ENCODE results near the gene PC.
"Not testable (repeated sequence)": the region's sequence is repeated elsewhere in the genome, so short reads cannot be mapped to it uniquely, and the experiment has no call there.

The PC gene, protein sequence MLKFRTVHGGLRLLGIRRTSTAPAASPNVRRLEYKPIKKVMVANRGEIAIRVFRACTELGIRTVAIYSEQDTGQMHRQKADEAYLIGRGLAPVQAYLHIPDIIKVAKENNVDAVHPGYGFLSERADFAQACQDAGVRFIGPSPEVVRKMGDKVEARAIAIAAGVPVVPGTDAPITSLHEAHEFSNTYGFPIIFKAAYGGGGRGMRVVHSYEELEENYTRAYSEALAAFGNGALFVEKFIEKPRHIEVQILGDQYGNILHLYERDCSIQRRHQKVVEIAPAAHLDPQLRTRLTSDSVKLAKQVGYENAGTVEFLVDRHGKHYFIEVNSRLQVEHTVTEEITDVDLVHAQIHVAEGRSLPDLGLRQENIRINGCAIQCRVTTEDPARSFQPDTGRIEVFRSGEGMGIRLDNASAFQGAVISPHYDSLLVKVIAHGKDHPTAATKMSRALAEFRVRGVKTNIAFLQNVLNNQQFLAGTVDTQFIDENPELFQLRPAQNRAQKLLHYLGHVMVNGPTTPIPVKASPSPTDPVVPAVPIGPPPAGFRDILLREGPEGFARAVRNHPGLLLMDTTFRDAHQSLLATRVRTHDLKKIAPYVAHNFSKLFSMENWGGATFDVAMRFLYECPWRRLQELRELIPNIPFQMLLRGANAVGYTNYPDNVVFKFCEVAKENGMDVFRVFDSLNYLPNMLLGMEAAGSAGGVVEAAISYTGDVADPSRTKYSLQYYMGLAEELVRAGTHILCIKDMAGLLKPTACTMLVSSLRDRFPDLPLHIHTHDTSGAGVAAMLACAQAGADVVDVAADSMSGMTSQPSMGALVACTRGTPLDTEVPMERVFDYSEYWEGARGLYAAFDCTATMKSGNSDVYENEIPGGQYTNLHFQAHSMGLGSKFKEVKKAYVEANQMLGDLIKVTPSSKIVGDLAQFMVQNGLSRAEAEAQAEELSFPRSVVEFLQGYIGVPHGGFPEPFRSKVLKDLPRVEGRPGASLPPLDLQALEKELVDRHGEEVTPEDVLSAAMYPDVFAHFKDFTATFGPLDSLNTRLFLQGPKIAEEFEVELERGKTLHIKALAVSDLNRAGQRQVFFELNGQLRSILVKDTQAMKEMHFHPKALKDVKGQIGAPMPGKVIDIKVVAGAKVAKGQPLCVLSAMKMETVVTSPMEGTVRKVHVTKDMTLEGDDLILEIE

DNA sequence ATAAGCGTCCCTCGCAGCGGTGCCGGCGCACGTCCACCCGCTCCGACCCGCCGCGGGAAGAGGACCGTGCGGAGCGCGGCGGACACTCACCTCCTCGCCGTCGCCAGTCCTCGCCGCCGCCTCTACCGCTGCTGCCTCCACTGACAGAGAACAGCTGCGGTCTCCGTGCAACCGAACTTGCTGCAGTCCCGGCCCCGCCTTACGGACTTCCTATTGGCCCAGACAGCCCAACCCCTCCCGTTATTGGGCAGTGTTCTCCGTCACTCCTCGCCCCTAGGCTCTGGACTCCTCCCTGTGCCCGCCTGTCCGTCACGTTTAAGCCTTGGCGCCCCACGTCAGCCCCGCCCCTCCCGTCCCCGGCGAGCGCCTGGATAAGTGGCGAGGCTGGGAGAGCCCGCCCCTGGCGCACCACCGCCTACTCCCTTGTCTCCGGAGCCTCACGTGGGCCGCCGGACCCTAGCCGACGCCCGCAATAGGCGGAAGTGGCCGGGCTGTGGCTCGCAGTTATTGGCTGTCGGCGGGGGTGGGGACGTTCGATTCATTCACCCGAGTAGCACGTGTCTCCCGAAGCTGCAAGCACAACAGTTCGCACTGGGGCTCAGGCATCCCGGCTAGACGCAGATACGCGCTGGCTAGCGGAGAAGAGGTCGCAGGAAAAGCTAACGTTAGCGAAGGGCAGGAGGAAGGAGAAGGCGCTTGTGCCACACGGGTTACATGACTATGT, at the start of gene PC:
Gene PC (minus strand): TSS at position 152 of the 724 bp plus-strand sequence. CDS start 86,224 bp downstream, outside the sequence.
- DNase-seq: peak; percentile 95

DNA sequence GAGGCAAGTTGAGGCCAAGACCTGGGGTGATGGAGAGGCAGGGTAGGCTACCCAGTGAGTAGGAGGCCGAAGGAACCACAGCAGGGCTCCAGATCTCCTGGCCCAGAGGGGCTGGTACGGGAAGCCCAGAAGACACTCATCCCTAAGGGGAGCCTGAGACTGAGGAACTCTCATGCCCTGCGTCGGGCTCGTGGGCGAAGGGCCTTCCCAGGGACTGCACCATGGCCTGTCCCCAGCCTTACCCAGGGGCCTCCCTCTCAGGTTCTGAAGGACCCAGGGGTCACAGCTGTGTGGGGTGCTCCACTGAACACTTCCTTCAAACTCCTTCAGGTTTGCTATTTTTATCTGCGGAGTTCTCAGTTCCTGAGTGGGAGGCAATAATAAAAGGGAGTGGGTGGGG, 48.9 kb upstream of the PC start:
- DNase-seq: no peak

DNA sequence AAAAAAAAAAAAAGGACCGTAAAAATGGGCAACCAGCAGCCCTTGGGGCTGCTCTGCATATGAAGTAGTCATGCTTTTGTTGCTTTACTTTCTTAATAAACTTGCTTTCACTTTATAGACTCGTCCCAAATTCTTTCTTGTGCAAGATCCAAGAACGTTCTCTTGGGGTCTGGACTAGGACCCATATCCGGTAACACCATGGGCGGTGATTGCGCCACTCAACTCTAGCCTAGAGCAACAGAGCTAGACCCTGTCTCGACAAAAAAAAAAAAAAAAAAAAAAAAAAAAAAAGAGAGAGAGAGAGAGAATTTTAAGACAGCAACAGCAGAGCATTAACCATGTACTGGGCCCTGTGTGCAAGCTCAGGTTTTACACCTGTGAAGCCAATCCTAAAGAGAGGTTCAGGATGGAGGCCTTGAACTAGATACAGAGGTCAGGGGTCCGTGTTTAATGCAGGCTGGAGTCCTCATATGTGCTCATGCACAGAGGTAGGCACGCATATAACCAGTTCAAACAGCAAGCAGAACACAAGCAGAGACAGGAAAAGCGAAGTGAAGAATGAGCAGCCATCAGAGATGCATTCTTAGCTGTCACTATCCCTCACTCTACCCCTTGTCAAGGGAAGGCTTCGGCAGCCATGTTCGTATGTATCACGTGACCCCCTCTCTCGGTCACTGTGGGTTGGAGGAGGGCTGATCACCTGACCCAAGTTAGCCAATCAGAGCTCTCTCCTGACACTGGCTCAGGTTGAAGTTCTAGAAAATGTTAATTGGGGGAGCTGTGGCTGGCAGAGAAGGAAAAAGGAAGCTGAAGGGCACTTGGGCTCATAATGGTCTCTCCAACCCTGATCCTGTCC, 48.1 kb upstream of the PC start:
- DNase-seq: no peak

DNA sequence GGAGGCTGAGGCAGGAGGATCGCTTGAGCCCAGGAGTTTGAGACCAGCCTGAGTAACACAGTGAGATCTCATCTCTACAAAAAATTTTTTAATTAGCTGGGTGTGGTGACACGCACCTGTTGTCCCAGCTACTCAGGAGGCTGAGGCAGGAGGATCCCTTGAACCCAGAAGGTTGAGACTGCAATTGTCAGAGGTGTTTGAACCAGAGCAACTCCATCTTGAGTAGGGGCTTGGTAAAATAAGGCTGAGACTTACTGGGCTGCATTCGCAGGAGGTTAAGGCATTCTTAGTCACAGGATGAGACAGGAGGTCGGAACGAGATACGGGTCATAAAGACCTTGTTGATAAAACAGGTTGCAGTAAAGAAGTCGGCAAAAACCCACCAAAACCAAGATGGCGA, 47.0 kb upstream of the PC start:
- not testable (repeated sequence) for DNase-seq

DNA sequence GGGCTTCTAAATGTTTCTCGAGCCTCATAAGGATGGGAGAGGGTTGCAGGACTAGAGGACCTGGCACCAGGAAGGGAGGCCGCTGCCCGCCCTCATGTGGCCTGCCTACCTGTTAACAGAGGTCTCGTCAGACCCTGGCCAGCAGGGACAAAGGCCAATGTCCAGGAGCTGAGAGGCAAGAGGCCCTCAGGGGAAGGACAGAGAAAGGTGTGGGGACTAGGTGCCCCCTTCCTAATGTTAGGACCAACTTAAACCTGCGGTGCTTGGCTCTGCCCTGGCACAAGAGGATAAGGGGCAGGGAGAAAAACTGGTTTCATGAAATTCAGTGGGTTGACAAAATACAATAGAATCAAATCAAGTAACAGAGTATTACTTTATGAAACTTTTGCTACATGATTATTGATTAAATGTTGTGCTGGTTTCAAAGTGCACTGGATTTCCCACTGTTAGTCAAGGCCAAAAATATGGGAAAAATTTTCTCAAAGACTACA, 44.8 kb upstream of the PC start:
- DNase-seq: no peak

DNA sequence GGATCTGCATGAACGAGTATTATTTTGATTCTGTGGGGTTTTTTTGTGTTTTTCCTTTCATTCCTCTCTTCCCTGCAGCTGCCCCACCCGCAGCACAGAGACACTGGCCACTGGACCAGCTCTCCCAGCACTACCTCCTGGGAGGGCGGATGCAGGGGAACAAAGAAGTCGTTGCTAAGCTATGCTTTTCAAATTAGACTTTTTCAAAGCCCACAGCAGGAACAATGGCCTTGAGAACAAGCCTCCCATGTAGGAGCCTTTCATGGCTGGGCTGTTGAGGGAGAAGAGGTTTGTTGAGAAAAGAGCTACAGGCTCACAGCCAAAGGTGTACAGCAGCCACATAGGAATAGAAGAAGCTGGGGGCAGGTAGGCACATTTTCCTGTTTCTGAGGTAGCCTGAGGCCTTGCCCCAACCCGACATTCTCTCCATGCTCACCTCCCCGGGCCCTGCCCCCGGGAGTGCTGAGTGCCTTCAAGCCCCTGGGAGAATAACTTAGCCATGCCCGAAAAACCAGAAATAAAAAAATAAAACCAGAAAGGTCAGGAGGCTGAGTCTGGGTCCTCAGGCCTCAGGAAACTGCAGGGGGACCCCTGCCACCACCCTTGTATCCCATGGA, 44.2 kb upstream of the PC start:
- DNase-seq: no peak

DNA sequence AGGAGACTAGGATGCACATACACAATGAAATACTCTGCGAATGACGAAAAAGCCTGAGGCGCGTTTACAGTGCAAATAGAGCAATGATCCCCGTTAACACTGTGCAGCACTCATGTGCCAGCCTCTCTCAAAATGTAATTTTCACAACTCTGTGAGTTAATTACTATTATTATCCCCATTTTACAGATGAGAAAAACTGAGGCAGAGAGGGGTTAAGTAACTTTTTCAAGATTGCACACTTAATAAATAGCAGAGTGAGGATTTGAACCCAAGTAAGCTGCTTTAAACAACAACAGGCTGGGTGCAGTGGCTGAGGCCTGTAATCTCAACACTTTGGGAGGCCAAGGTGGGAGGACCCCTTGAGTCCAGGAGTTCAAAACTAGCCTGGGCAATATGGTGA, 43.1 kb upstream of the PC start:
- DNase-seq: no peak

DNA sequence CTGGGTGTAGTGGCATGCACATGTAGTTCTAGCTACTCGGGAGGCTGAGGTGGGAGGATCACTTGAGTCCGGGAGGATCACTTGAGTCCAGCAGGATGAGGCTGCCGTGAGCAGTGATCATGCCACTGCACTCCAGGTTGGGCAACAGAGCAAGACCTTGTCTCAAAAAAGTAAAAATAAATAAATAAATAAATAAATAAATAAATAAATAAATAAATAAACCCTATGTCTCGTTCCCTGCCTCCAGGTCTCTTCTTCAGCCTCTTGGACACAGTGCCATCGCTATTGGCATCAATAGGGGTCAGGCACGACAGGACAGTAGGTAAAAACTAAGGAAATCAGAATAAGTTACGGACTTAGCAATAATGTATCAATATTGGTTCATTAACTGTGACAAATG, 41.4 kb upstream of the PC start:
- DNase-seq: no peak

DNA sequence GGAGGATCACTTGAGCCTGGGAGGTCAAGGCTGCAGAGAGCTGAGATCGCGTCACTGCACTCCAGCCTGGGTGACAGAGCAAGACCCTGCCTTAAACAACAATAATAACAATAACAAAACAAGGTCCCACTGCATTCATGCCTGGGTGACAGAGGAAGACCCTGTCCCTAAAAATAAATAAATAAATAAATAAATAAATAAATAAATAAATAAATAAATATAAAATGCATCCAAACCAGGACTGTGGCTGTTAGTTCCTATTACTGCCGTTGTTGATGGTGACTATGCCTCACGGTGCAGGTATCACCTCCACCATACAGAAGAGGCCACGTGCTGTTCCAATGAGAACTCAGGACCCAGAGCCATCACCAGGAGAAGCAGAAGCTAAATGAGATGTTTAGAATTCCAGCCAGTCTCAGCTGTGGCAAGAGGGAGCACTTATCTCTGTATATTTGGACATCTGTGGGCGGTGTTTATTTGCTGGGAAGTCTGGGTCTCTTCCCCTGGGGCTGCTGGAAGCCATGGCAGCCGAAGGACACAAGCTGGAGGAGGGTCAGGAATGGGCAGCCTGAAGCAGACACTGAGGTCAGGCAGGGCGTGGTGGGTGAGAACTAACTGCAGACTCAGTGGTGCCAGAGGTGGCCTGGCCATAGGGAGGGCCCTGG, 38.6 kb upstream of the PC start:
- no peak for DNase-seq

DNA sequence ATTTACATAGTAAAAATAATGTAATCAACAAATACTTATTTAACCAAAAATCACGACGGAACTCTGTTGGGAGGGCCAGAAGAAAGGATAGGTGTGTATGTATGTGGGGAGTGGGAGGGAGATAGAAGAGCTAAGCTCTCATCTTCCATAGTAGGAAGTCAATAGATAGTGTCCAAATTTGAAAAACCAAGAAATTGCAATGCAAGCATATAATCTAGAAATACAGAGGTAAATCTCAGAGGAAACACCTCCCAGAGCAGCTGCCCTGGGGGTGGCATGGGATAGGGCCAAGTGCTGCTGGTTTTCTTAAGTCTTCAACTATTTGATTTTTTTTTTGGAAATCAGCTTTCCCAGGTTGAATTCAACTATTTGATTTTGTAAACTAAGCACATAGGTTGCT, 33.9 kb upstream of the PC start:
- no peak for DNase-seq

DNA sequence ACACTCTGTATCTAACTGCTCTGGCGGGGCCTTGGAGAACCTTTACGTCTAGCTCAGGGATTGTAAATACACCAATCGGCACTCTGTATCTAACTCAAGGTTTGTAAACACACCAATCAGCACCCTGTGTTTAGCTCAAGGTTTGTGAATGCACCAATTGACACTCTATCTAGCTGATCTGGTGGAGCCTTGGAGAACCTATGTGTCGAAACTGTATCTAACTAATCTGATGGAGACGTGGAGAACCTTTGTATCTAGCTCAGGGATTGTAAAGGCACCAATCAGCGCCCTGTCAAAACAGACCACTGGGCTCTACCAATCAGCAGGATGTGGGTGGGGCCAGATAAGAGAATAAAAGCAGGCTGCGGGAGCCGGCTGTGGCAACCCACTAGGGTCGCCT, 31.2 kb upstream of the PC start:
- not testable (repeated sequence) for DNase-seq

DNA sequence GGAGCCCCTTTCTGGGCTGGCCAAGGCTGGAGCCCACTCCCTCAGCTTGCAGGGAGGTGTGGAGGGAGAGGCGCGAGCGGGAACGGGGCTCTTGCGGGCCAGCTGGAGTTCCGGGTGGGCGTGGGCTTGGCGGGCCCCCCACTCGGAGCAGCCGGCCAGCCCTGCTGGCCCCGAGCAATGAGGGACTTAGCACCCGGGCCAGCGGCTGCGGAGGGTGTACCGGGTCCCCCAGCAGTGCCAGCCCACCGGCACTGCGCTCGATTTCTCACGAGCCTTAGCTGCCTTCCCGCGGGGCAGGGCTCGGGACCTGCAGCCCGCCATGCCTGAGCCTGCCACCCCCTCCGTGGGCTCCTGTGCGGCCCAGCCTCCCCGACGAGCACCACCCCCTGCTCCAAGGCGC, 30.6 kb upstream of the PC start:
- DNase-seq: not testable (repeated sequence)

DNA sequence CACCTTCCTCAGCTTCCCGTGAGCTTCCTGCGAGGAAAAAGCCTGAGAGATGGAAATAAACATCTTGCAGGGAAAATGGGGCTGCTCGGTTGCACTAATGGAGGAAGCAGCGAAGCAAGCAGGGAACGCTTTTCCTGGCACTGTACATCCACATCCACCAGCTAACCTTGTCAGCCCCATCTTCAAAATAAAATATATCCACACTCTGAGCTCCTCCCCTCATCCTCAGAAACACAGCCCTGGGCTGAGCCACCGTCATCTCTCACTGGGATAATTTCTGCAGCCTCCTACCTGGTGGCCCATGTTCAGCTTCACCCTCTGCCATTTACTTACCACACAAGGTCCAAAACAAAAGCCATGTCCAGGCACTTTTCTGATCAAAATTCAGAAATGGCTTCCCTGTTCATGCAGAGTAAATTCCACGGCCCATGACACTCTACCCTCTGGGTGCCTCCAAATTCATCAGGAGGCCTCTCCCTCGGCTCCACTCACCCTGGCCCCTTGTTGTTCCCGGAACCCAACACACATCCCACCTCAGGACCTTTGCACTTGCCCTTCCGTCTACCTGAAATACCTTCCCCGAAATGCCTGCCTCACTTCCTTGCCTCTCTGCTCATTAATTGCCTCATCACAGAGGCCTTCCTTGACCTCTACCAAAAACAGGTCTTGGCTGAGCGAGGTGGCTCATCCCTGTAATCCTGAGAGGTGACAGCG, 29.9 kb upstream of the PC start:
- no peak for DNase-seq

DNA sequence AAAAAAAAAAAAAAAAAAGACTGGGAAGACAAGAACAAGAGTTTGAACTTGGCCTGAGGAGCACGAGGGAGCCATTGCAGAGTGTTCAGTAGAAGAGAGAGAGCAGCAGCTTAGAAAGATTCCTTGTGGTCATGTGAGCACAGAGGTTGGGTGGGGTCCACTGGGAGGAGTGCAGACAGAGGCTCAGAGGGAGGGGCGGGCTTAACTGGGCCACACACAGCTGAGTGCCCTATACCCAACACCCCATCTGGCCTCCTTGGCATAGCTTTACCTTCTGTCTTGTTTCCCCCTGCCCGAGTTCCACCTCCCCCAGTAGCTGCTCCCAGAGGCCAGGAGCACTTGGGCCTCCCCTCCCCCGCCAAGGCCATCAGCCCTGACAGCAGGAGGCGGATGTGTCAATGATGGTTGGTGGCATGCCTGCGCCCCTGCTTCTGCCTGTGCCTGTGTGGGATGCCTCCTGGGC, 29.0 kb upstream of the PC start:
- peak; percentile 87 for DNase-seq

DNA sequence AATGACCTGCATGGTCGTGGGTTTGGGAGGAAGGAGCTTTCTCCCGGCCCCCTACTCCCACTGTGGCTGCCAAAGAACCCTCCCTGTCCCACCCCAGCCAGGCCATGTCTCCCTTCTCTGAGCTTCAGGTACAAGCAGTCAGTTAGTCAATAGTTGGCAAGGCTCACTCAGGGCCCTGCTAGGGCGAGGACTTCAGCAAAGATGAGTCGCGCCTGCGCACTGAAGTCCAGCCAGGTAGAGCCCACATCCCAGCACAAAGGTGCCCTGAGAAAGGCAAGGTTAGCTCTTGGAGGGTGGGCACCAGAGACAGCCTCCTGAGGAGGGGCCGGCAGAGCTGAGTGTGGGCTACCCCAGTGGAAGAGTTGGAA, 28.0 kb upstream of the PC start:
- no peak for DNase-seq

DNA sequence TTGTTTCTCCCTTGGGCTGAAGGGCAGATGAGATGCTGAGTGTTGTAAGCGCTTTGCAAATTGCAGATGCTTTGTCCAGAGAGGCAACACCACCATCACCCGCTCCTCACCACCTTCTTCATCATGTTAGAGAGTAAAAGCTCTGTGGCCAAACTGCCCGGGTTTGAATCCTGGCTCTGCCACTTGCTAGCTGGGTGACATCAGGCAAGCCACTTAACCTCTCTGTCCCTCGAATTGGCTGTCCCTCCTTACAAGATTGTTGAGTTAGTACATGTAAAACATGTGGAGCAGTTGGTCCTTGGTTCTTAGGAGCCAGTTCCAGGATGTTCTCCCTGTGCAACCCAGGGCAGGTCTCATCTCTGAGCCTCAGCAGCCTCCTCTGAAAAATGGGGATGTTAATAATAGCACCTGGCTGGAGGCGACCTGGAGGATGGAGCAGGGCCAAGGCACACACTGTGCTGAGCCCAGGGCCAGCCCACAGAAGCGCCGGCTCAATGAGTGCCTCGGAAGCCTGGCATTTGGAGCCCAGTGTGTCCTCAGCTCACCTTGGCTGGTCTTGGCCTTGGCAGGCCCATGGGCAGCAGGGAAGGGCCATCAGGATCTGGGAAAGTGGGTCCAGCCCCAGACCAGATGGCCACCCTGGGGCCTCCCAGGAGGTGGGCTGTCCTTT, 27.5 kb upstream of the PC start:
- DNase-seq: no peak

DNA sequence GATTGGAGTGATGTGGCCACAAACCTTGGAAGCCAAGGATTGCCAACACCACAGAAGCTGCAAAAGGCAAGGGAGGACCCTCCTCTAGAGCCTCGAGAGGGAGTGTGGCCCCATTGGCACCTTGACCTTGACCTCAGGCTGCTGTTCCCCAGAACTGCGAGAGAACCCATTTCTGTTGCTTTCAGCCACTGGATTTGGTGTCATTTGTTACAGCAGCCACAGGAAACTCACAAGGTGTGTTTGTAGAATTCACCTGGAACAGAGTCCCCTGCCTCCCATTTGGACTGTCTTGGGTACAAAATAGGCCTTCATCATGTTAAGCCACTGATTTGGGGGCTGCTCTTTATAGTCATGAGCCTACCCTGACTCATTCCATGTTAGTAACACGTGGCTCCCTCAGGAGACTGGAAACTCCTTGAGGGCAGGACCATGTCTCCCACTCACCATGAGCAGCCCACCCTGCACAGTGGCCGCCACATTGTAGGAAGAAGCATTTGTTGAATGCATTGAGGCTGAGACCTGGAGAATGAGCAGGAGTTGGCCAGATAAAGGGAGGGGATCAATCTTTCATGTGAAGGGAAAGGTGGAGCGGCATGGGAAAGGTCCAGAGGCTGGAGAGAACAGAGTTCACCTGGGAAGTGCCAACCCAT, 25.2 kb upstream of the PC start:
- DNase-seq: no peak

DNA sequence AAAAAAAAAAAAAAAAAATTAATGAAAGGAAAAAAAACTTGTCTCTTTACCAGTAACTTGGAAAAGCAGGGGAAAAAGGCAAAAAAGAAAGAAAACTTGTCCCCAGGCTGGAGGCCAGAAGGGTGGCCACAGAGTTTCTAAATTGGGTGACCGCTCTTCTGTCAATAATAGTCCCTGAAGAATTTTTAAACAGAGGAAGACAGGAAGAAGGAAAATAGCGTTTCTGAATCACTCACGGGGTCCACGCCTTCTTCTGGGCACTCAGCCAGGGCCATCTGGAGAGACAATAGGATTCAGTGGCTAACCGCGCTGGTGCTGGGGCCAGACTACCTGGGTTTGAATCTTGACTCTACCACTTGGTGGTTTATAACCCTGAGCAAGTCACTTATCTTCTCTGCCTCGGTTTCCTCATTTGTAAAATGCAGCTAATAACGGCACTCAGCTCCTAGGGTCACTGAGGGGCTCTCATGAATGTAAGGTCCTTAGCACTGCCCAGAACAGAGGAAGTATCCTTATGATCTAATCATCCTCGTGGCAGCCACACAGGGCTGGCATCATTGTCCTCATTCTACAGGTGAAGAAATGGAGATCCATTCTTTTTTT, 23.9 kb upstream of the PC start:
- peak; percentile 52 for DNase-seq
